GM19372 (cell line): ENCODE results near the gene MAP3K3.

ENCODE experiments used
- ATAC-seq: cut with Tn5 transposase; IDR thresholded peaks from one replicate; pipeline ENCODE4 v1.9.1; 2021; ENCODE audit warnings: mild to moderate bottlenecking, low read depth, moderate library complexity; ENCODE audit not compliant: unreplicated experiment

MAP3K3 gene

GRCh38 chr17:63621684-63622573 lies at the start of gene MAP3K3:
MAP3K3 (plus strand) TSS chr17:63622417; CDS start chr17:63622760, 343 bp downstream.
- ATAC-seq = peak; percentile 82

GRCh38 chr17:63573634-63574033 lies 48.6 kb upstream of the MAP3K3 start:
- no peak for ATAC-seq

GRCh38 chr17:63578027-63578768 lies 44.0 kb upstream of the MAP3K3 start:
- ATAC-seq = no peak

- ATAC-seq = no peak
These were observed 43.5 kb upstream of the MAP3K3 start for GRCh38 chr17:63578769-63579111.

- ATAC-seq = no peak
These were observed 42.6 kb upstream of the MAP3K3 start for GRCh38 chr17:63579633-63580032.

- no peak for ATAC-seq
These were observed 34.4 kb upstream of the MAP3K3 start for GRCh38 chr17:63587770-63588169.

- no peak for ATAC-seq
These were observed 33.4 kb upstream of the MAP3K3 start for GRCh38 chr17:63588797-63589196.

- no peak for ATAC-seq
These were observed 32.6 kb upstream of the MAP3K3 start for GRCh38 chr17:63589646-63590045.

GRCh38 chr17:63592797-63593196 lies 29.4 kb upstream of the MAP3K3 start:
- no peak for ATAC-seq

GRCh38 chr17:63595132-63595531 lies 27.1 kb upstream of the MAP3K3 start:
- no peak for ATAC-seq

GRCh38 chr17:63596856-63597586 lies 25.2 kb upstream of the MAP3K3 start:
- no peak for ATAC-seq

- ATAC-seq = no peak
These were observed 23.9 kb upstream of the MAP3K3 start for GRCh38 chr17:63598281-63598680.

- peak; percentile 80 for ATAC-seq
These were observed 21.4 kb upstream of the MAP3K3 start, which contains the start of gene TACO1 for GRCh38 chr17:63600569-63601438. TACO1 (plus strand) TSS chr17:63600895; CDS start chr17:63601084, 189 bp downstream.

GRCh38 chr17:63601439-63602371 lies 20.5 kb upstream of the MAP3K3 start:
- ATAC-seq = no peak

GRCh38 chr17:63609816-63610573 lies 12.2 kb upstream of the MAP3K3 start:
- ATAC-seq = no peak

- no peak for ATAC-seq
These were observed 11.4 kb upstream of the MAP3K3 start for GRCh38 chr17:63610854-63611253.

- ATAC-seq = no peak
These were observed 10.9 kb upstream of the MAP3K3 start for GRCh38 chr17:63611354-63611753.

GRCh38 chr17:63613663-63614062 lies 8.6 kb upstream of the MAP3K3 start:
- no peak for ATAC-seq
